DND-41 (cell line): ENCODE results near the gene PLPPR1.

Source experiments
- ATAC-seq: fragments of 200-7000 bp; cut with Tn5 transposase; 3 replicates; pipeline ENCODE4 v1.9.1; 2021; ENCODE audit warnings: low read depth; ENCODE audit not compliant: insufficient read depth
- DNase-seq: peaks from one replicate; pipeline ENCODE4 v3.0.0-alpha.2; 2020
- H2AFZ ChIP-seq: 2 replicates; pipeline ENCODE4 v1.6.0; 2012; ENCODE audit warnings: low read depth, low read length
- H3K27ac ChIP-seq: 2 replicates; pipeline ENCODE4 v1.5.1; 2012; ENCODE audit warnings: low read length, inconsistent platforms
- H3K27me3 ChIP-seq: fragments of 200-600 bp; sonication (generic); 2 replicates; pipeline ENCODE4 v1.6.0; 2012; ENCODE audit warnings: low read length, mild to moderate bottlenecking, inconsistent platforms; ENCODE audit not compliant: insufficient read depth, poor library complexity
- H3K36me3 ChIP-seq: 2 replicates; pipeline ENCODE4 v1.5.1; 2012; ENCODE audit warnings: low read length, inconsistent platforms; ENCODE audit not compliant: insufficient read depth
- H3K4me1 ChIP-seq: 2 replicates; pipeline ENCODE4 v1.5.1; 2012; ENCODE audit warnings: mild to moderate bottlenecking, low read length; ENCODE audit not compliant: insufficient read depth
- H3K4me2 ChIP-seq: 2 replicates; pipeline ENCODE4 v1.6.0; 2012; ENCODE audit warnings: mild to moderate bottlenecking, moderate library complexity, low read length, inconsistent platforms; ENCODE audit not compliant: insufficient read depth
- H3K4me3 ChIP-seq, 2 experiments: fragments of 200-600 bp in 1 of 2; shearing (Covaris generic) in 1 of 2; 2 replicates each; pipeline ENCODE4 v1.5.1; 2012 to 2016; ENCODE audit warnings: inconsistent platforms in 2 of 2, low read length in 2 of 2, mild to moderate bottlenecking in 2 of 2, low read depth in 1 of 2, moderate library complexity in 1 of 2
- H3K79me2 ChIP-seq: 2 replicates; pipeline ENCODE4 v1.6.0; 2012; ENCODE audit warnings: low read length, inconsistent platforms; ENCODE audit not compliant: insufficient read depth
- H3K9ac ChIP-seq: 2 replicates; pipeline ENCODE4 v1.6.0; 2012; ENCODE audit warnings: low read depth, mild to moderate bottlenecking, inconsistent platforms, low read length, moderate library complexity
- H3K9me3 ChIP-seq: 2 replicates; pipeline ENCODE4 v1.5.1; 2012; ENCODE audit warnings: low read length, moderate library complexity, mild to moderate bottlenecking, inconsistent platforms; ENCODE audit not compliant: insufficient read depth, severe bottlenecking
- H4K20me1 ChIP-seq: 2 replicates; pipeline ENCODE4 v1.6.0; 2012; ENCODE audit warnings: low read length; ENCODE audit not compliant: insufficient read depth
- EZH2 ChIP-seq: IDR thresholded peaks from 3 replicates; pipeline ENCODE4 v1.6.1; 2012; ENCODE audit warnings: borderline replicate concordance, low read depth, mild to moderate bottlenecking, moderate library complexity, low read length, inconsistent platforms; ENCODE audit not compliant: severe bottlenecking
- TF ChIP-seq, protein P1 (sequence below): IDR thresholded peaks from 2 replicates; pipeline ENCODE4 v1.5.1; 2012; ENCODE audit warnings: borderline replicate concordance, low read length, moderate library complexity, mild to moderate bottlenecking; ENCODE audit not compliant: poor library complexity, severe bottlenecking; ENCODE audit errors: extremely low read depth

PLPPR1 gene

DNA sequence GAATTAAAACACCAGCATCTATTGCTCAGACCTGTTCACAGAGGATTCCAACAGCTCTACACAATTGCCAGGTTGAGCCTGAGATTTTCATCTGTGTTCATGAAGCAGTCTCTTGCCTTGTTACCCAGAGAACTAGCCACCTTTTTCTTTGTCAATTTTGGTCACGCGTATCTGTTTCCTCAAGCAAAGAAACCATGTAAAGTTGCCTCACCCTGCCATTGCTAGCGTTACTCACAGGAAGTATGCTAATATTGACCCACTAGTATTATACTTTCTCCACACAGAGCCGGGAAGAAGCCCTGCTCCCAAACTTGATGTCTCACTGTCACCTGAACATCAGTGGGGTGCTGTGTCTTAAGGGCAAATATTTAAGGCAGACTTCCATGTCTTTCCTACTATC is 168.5 kb downstream of the PLPPR1 start:
- no peak overlapping the region for H3K4me2 ChIP-seq
- no peaks in the 10 kb centered on the region for H3K36me3 ChIP-seq
- no peaks in the 10 kb centered on the region for H3K27me3 ChIP-seq
- no peaks in the 10 kb centered on the region for H3K9me3 ChIP-seq
- H3K79me2 ChIP-seq = no peaks in the 10 kb centered on the region
- no peak overlapping the region for H3K4me3 ChIP-seq
- no peak overlapping the region for H3K9ac ChIP-seq
- no peaks in the 10 kb centered on the region for H4K20me1 ChIP-seq
- H3K4me1 ChIP-seq = no peaks in the 10 kb centered on the region
- DNase-seq (no peak), ATAC-seq (no peak)
- H2AFZ ChIP-seq = no peak overlapping the region
- no peak overlapping the region for H3K27ac ChIP-seq
- TF ChIP-seq, protein P1, sequence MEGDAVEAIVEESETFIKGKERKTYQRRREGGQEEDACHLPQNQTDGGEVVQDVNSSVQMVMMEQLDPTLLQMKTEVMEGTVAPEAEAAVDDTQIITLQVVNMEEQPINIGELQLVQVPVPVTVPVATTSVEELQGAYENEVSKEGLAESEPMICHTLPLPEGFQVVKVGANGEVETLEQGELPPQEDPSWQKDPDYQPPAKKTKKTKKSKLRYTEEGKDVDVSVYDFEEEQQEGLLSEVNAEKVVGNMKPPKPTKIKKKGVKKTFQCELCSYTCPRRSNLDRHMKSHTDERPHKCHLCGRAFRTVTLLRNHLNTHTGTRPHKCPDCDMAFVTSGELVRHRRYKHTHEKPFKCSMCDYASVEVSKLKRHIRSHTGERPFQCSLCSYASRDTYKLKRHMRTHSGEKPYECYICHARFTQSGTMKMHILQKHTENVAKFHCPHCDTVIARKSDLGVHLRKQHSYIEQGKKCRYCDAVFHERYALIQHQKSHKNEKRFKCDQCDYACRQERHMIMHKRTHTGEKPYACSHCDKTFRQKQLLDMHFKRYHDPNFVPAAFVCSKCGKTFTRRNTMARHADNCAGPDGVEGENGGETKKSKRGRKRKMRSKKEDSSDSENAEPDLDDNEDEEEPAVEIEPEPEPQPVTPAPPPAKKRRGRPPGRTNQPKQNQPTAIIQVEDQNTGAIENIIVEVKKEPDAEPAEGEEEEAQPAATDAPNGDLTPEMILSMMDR = no peak
- TF ChIP-seq EZH2 = no peak

GRCh38 chr9:101200852-101201251 is 172.3 kb downstream of the PLPPR1 start:
- no peak overlapping the region for H3K4me3 ChIP-seq
- H3K4me1 ChIP-seq = no peaks in the 10 kb centered on the region
- TF ChIP-seq EZH2 = no peak
- TF ChIP-seq, protein P1 = no peak
- no peak overlapping the region for H2AFZ ChIP-seq
- H3K9me3 ChIP-seq = no peaks in the 10 kb centered on the region
- no peak overlapping the region for H3K27ac ChIP-seq
- no peaks in the 10 kb centered on the region for H4K20me1 ChIP-seq
- H3K36me3 ChIP-seq = no peaks in the 10 kb centered on the region
- no peaks in the 10 kb centered on the region for H3K27me3 ChIP-seq
- no peak overlapping the region for H3K9ac ChIP-seq
- ATAC-seq (no peak), DNase-seq (no peak)
- no peaks in the 10 kb centered on the region for H3K79me2 ChIP-seq
- H3K4me2 ChIP-seq = no peak overlapping the region

- no peaks in the 10 kb centered on the region for H3K27me3 ChIP-seq
Measured at GRCh38 chr9:101201630-101202029, 173.1 kb downstream of the PLPPR1 start.

More at GRCh38 chr9:101201630-101202029, 173.1 kb downstream of the PLPPR1 start:
- no peak overlapping the region for H3K4me2 ChIP-seq
- ATAC-seq = no peak
- H3K9me3 ChIP-seq = no peaks in the 10 kb centered on the region
- H3K79me2 ChIP-seq = no peaks in the 10 kb centered on the region
- DNase-seq = no peak
- H3K4me1 ChIP-seq = no peaks in the 10 kb centered on the region
- H3K36me3 ChIP-seq = no peaks in the 10 kb centered on the region
- H3K9ac ChIP-seq = no peak overlapping the region
- H3K27ac ChIP-seq = no peak overlapping the region
- no peak overlapping the region for H2AFZ ChIP-seq
- TF ChIP-seq EZH2 = no peak
- TF ChIP-seq, protein P1 = no peak
- H3K4me3 ChIP-seq = no peak overlapping the region
- no peaks in the 10 kb centered on the region for H4K20me1 ChIP-seq
